Nucleus accumbens (tissue), 56 donors: ENCODE measurements around the gene ARMC9.
"Not testable (repeated sequence)": the region's sequence is repeated elsewhere in the genome, so short reads cannot be mapped to it uniquely, and the experiment has no call there.

Experiments used
- DNase-seq, 56 donors: peaks; one replicate each; lab custom pipeline; 2025; lab: John Stamatoyannopoulos, UW

The ARMC9 gene

DNA sequence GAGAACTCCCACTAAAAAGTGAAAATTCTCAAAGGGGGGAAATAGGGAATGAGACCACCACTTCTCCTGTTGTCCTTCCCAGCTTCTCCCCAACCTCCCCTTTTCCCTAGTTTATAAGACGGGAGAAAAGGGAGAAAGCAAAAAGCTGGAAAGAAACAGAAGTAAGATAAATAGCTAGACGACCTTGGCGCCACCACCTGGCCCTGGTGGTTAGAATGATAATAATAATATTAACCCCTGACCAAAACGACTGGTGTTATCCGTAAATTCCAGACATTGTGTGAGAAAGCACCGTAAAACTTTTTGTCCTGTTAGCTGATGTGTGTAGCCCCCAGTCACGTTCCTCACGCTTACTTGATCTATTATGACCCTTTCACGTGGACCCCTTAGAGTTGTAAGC lies 209.9 kb downstream of the ARMC9 start:
- DNase-seq = not testable (repeated sequence)

GRCh38 chr2:231409776-231410175 lies 211.3 kb downstream of the ARMC9 start:
- DNase-seq = no peak

DNA sequence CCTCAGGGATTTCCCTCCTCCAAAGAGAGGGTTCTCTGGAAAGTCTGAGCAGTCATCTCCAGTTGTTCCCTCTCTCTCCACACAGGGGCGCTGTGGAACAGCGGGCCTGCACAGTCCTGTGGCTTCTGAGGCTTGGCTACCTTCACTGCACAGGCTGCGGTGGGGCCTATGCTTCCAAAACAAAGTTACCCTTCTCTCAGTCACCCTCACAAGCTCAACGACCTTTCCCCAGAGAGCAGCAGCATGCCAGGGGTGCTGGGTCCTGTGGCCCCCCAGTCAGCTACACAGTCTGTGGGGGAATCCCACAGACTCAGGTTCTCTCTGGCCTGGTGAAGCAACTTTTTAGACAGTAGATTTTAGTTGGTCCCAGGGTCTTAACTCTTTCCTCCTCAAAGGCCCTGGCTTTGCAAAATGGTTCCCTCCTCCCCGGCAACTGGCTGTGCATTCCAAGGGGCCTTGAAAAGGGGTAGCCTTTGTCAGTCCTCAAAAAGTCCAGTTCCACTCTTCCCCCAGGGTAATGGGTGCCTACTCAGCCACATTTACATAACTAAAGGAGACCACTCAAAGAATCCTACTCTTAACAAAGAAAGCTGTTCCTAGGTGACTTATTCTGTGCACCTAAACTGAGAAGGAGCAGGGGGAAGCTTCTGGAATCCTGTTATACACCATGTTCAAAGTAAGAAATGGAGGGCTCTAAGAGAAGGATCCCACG lies 212.0 kb downstream of the ARMC9 start:
- DNase-seq = no peak

GRCh38 chr2:231411237-231411636 lies 212.8 kb downstream of the ARMC9 start:
- peak in 2 of 56 donors; percentile 22 to 37 for DNase-seq

DNA sequence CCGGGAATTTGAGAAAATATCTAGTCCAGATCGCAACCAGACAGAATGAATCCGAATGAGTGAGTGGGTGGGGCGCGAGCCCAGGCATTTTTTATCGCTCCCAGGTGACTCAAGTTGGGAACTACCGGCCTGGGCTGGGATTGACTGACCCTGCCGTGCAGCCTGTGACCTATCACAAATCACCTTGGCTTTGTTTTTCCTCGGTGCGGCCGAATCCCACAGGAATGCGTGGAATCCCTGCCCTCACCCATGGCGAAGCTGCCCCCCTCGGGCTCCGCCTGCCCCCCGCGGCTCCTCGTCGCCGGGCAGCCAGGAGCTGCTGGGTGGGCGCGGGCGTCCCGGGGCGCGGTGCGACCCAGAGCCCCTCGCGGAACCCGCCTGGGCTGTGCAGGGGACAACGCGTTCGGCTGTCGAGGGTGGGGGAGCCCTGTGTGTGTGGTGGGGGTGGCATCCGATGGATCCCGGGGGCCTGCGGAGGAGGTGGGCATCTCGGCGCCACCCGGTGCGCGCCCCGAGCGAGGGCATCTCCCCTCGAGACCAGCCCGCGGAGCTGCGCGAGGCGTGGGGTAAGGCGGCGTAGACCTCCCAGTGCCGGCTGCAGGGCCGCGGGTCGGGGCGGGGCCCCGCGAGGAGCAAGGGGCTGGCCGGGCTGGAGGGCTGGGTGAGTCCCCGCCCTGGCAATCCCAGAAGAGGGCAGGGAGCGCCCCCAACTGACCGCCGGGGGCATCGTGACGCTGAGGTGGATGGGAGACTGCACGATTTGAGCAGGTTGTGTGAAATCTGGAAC lies 213.6 kb downstream of the ARMC9 start:
- peak in 52 of 56 donors; percentile 26 to 93 (median 76) for DNase-seq

DNA sequence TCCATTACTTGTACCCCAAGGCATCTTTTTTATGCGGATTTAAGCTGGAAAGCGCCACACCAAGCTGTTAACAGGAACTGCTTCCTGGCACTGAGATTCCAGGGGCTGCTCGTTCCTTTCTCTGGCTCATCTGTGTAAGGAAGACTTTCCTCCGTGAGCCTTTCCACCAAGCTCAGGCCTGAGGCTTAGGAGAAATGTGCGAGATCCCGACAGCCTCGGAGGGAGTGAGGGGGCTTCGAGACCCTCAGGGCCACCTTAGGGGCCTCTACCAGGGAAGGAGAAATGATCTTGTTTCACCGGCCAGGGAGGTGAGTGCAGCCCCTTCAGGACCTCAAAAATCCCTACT lies 214.2 kb downstream of the ARMC9 start:
- DNase-seq = no peak

GRCh38 chr2:231413456-231413855 lies 215.0 kb downstream of the ARMC9 start:
- DNase-seq = no peak

DNA sequence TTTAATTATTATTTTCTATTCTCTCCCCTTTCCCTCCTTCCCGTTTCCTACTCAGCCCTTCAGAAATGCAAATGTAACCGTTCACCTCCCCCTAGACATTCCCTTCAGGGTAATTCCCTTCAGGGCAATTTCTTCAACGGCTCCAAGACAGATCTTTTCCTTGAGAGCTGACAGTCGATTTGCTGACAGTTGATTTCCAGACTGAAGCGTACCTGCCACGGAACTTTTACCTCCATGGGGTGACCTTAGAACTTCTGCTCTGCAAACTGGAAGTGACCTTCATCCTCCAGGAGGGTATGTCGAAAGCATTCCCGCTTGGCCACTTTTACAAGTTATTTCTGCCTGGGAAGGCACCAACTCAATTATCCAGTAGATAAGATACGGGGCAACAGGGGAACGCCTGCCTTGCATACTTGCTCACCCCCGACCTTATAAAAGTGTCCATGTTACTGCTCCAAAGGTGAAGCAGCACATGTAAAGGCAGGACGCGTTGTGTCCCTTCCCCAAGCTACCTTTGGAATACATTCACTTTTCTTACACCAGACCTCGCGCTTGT lies 215.6 kb downstream of the ARMC9 start:
- no peak for DNase-seq

- DNase-seq = no peak
Measured at GRCh38 chr2:231415029-231415428, 216.6 kb downstream of the ARMC9 start.

GRCh38 chr2:231418820-231419640 lies 220.6 kb downstream of the ARMC9 start:
- no peak for DNase-seq

GRCh38 chr2:231421051-231421580 lies 222.7 kb downstream of the ARMC9 start:
- DNase-seq = no peak

- no peak for DNase-seq
Measured at GRCh38 chr2:231422056-231422455, 223.6 kb downstream of the ARMC9 start.

DNA sequence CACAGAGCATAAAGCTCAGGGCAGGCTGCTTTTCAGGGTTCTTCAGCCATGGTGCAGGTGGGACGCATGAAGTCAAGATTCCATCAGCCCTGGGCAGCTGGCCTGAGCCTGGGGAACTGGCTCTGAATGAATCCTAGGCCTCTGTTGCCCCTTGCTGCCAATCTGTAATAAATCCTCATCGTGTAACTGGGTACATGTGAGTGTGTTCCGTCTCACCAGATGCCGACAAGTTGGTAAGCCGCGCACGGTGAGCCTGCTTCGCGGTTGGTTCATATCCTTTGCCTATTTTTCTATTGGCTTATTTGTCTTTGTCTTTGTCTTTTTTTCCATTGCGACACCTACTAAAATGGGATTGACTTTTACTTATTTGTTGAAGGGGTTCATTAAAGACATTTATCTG lies 224.7 kb downstream of the ARMC9 start:
- DNase-seq = no peak
